Measurements from ENCODE around the gene NOS3.

DNA sequence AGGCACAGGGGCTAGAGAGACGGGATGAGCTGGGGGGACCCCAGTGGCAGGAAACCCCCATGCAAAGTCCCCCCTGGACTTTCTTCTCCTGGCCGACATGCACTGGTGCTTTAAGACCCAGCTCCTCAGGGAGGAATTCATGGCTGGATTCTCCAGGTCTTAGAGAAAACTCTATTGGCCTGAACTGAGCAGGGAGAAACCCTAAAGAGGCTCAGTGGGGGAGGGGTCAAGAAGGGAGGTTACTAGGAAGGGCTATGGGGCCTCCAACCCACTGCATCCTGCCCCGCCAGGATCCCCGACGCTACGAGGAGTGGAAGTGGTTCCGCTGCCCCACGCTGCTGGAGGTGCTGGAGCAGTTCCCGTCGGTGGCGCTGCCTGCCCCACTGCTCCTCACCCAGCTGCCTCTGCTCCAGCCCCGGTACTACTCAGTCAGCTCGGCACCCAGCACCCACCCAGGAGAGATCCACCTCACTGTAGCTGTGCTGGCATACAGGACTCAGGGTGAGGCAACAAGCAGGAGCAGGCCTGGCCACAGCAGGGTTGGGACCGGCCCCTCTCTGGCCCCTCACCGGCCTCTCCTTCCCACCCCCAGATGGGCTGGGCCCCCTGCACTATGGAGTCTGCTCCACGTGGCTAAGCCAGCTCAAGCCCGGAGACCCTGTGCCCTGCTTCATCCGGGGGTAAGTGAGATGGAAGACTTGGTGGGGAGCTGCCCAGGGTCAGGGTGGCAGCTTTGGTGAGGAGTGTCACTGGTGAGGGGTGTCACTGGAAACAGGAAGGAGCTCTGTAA, 19.7 kb downstream of the NOS3 start:
- TF ChIP-seq, protein P1, sequence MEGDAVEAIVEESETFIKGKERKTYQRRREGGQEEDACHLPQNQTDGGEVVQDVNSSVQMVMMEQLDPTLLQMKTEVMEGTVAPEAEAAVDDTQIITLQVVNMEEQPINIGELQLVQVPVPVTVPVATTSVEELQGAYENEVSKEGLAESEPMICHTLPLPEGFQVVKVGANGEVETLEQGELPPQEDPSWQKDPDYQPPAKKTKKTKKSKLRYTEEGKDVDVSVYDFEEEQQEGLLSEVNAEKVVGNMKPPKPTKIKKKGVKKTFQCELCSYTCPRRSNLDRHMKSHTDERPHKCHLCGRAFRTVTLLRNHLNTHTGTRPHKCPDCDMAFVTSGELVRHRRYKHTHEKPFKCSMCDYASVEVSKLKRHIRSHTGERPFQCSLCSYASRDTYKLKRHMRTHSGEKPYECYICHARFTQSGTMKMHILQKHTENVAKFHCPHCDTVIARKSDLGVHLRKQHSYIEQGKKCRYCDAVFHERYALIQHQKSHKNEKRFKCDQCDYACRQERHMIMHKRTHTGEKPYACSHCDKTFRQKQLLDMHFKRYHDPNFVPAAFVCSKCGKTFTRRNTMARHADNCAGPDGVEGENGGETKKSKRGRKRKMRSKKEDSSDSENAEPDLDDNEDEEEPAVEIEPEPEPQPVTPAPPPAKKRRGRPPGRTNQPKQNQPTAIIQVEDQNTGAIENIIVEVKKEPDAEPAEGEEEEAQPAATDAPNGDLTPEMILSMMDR (IDR thresholded peaks at IDR 0.05; ENCODE audit: borderline replicate concordance, extremely low read depth, low read length, poor library complexity, severe bottlenecking) = no peak
- no peak for TF ChIP-seq EZH2 (IDR thresholded peaks at IDR 0.05; ENCODE audit: borderline replicate concordance, low read depth, low read length, severe bottlenecking)

All from DND-41 (cell line).